B cell (primary cell): Measurements from ENCODE around the gene CADPS. TPM values are rescaled to one million over a fixed set of nuclear protein-coding genes. Genes with fewer than 3 reads are reported as not detected.
A peak's percentile ranks its signal among the peaks of the same experiment; 100 is the strongest.

Experiments
- ATAC-seq: fragments of 200-7000 bp; cut with Tn5 transposase; one replicate; pipeline ENCODE4 v1.10.0; 2021; ENCODE audit warnings: low read depth, mild to moderate bottlenecking, moderate number of reproducible peaks, moderate library complexity
- CTCF ChIA-PET: fragments of 350-600 bp; sonication (Branson Sonifier 250); formaldehyde crosslinking; loops from one replicate; lab custom pipeline; 2021; ENCODE audit warnings: antibody characterized with exemption, inconsistent platforms; lab: Charles Lee
- POLR2A ChIA-PET: fragments of 350-600 bp; sonication (Branson Sonifier 250); formaldehyde crosslinking; loops from one replicate; lab custom pipeline; 2021; ENCODE audit warnings: antibody characterized with exemption; lab: Charles Lee
- DNase-seq: peaks from one replicate; pipeline ENCODE4 v3.0.0; 2013
- H2AFZ ChIP-seq: 2 replicates; pipeline ENCODE4 v1.6.1; 2012; ENCODE audit warnings: mild to moderate bottlenecking, low read depth, low read length; ENCODE audit not compliant: insufficient read depth, poor library complexity, severe bottlenecking
- H3K27ac ChIP-seq, 2 donors: 1 replicate in 1 of 2; 2 replicates in 1 of 2; pipeline ENCODE4 v1.5.1; 2012 to 2013; ENCODE audit warnings: low read length in 2 of 2, mild to moderate bottlenecking in 2 of 2, moderate library complexity in 1 of 2
- H3K27me3 ChIP-seq, 4 experiments: fragments of 200-600 bp in 1 of 4; sonication (generic) in 1 of 4; replicated peaks in 1 of 4; 1 replicate in 2 of 4; 2 replicates in 2 of 4; pipeline versions ENCODE4 v1.6.1 to v1.7.0; 2013 to 2016; ENCODE audit warnings: low read length in 3 of 4, mild to moderate bottlenecking in 2 of 4, mixed read lengths in 1 of 4, moderate library complexity in 1 of 4; ENCODE audit not compliant: insufficient read depth in 4 of 4, control insufficient read depth in 3 of 4; ENCODE audit errors: control extremely low read depth in 1 of 4
- H3K36me3 ChIP-seq, 2 experiments: replicated peaks in 1 of 2; 1 replicate in 1 of 2; 2 replicates in 1 of 2; pipeline versions ENCODE4 v1.6.1 to v1.7.1; 2013; ENCODE audit warnings: low read length in 1 of 2; ENCODE audit not compliant: insufficient read depth in 2 of 2, control insufficient read depth in 1 of 2; ENCODE audit errors: control extremely low read depth in 1 of 2, extremely low read depth in 1 of 2
- H3K4me1 ChIP-seq, 2 donors: fragments of 200-600 bp in 1 of 2; sonication (generic) in 1 of 2; 1 replicate in 1 of 2; 2 replicates in 1 of 2; pipeline versions ENCODE4 v1.5.1 to v1.6.1; 2013 to 2017; ENCODE audit warnings: low read length in 2 of 2; ENCODE audit not compliant: control insufficient read depth in 2 of 2, insufficient read depth in 2 of 2
- H3K4me2 ChIP-seq: replicated peaks from 2 replicates; pipeline ENCODE3; 2012; ENCODE audit warnings: mild to moderate bottlenecking, low read depth, low read length; ENCODE audit not compliant: poor library complexity, severe bottlenecking
- H3K4me3 ChIP-seq, 5 experiments: fragments of 200-600 bp in 1 of 5; sonication (generic) in 1 of 5; 1 replicate in 3 of 5; 2 replicates in 2 of 5; pipeline versions ENCODE4 v1.5.1 to v1.7.0; 2011 to 2016; ENCODE audit warnings: low read length in 4 of 5, mild to moderate bottlenecking in 4 of 5, low read depth in 2 of 5, control low read depth in 1 of 5, moderate library complexity in 1 of 5; ENCODE audit not compliant: insufficient read depth in 1 of 5; ENCODE audit errors: control extremely low read depth in 1 of 5, extremely low read depth in 1 of 5
- H3K79me2 ChIP-seq: fragments of 200-600 bp; sonication (generic); one replicate; pipeline ENCODE4 v1.6.0; 2016; ENCODE audit warnings: low read length; ENCODE audit not compliant: control insufficient read depth, insufficient read depth
- H3K9ac ChIP-seq: fragments of 200-600 bp; sonication (generic); 2 replicates; pipeline ENCODE4 v1.6.1; 2017; ENCODE audit warnings: mild to moderate bottlenecking, low read length, moderate library complexity
- H3K9me3 ChIP-seq, 3 donors: one replicate each; pipeline versions ENCODE4 v1.6.1 to v1.7.1; 2013; ENCODE audit warnings: low read length in 2 of 3; ENCODE audit not compliant: control insufficient read depth in 2 of 3, insufficient read depth in 1 of 3; ENCODE audit errors: control extremely low read depth in 1 of 3
- H4K20me1 ChIP-seq: 2 replicates; pipeline ENCODE4 v1.6.0; 2012; ENCODE audit warnings: mild to moderate bottlenecking, low read length; ENCODE audit not compliant: insufficient read depth, control insufficient read depth, poor library complexity, severe bottlenecking
- H3K27ac Mint-ChIP-seq: one replicate; pipeline ENCODE4 v1.8.0; 2021; ENCODE audit warnings: mixed read lengths
- H3K27me3 Mint-ChIP-seq: one replicate; pipeline ENCODE4 v1.8.0; 2021; ENCODE audit warnings: mixed read lengths
- H3K4me1 Mint-ChIP-seq: one replicate; pipeline ENCODE4 v1.8.0; 2021; ENCODE audit warnings: mixed read lengths
- H3K4me3 Mint-ChIP-seq: one replicate; pipeline ENCODE4 v1.8.0; 2021; ENCODE audit warnings: mixed read lengths
- H3K9me3 Mint-ChIP-seq: one replicate; pipeline ENCODE4 v1.8.0; 2022; ENCODE audit warnings: mixed read lengths; ENCODE audit not compliant: insufficient read depth
- EZH2 ChIP-seq: IDR thresholded peaks from 2 replicates; pipeline ENCODE4 v1.6.1; 2012; ENCODE audit warnings: borderline replicate concordance, low read depth, mild to moderate bottlenecking, moderate library complexity, low read length; ENCODE audit not compliant: insufficient read depth, poor library complexity, severe bottlenecking
- WGBS: methylation state at CpG from one replicate; pipeline ENCODE4 v1.1.5; 2013; ENCODE audit warnings: missing lambda C conversion rate; ENCODE audit not compliant: insufficient coverage; 5-methylcytosine and 5-hydroxymethylcytosine counted together
- intact Hi-C: fragments of 100-400 bp; cut with micrococcal nuclease; formaldehyde crosslinking; loops from one replicate; pipeline ENCODE4 v1.10.0; 2022
- polyA plus RNA-seq: library from polyadenylated mRNA; depleted of rRNA; stranded (reverse); fragments of >200 nt; gene quantifications from 2 replicates; pipeline ENCODE4 v1.2.3, GENCODE V29; 2012
- total RNA-seq, 2 donors: library from RNA; stranded (reverse); fragments of 120-200 nt in 1 of 2; gene quantifications; 1 replicate in 1 of 2; 2 replicates in 1 of 2; pipeline versions ENCODE4 v1.2.3 to v1.2.4, GENCODE V29; 2013 to 2022
- TF ChIP-seq, protein P1 (sequence below): fragments of 200-600 bp; IDR thresholded peaks from one replicate; pipeline ENCODE4 v1.8.0; 2022; ENCODE audit warnings: antibody characterized with exemption, mild to moderate bottlenecking

The CADPS gene
- total and polyA plus RNA-seq, 2 donors (not counting 1 experiment from before 2014, with no cell fraction given), result 0.16 to 0.22 TPM

- Mint-ChIP-seq H3K27ac (no peak overlapping the region), H3K27me3 (no peaks in the 10 kb centered on the region), H3K4me1 (no peaks in the 10 kb centered on the region), H3K9me3 (no peaks in the 10 kb centered on the region), H3K4me3 (no peak overlapping the region)
- no peak overlapping the region for H3K9ac ChIP-seq
- intact Hi-C loops, result no loop called here
- no peak overlapping the region for H3K4me2 ChIP-seq
- DNase-seq (peak; percentile 23), ATAC-seq (no peak)
- H3K4me1 ChIP-seq, result no peaks in the 10 kb centered on the region
- H4K20me1 ChIP-seq, result no peaks in the 10 kb centered on the region
- H2AFZ ChIP-seq, result no peak overlapping the region
- TF ChIP-seq, protein P1, sequence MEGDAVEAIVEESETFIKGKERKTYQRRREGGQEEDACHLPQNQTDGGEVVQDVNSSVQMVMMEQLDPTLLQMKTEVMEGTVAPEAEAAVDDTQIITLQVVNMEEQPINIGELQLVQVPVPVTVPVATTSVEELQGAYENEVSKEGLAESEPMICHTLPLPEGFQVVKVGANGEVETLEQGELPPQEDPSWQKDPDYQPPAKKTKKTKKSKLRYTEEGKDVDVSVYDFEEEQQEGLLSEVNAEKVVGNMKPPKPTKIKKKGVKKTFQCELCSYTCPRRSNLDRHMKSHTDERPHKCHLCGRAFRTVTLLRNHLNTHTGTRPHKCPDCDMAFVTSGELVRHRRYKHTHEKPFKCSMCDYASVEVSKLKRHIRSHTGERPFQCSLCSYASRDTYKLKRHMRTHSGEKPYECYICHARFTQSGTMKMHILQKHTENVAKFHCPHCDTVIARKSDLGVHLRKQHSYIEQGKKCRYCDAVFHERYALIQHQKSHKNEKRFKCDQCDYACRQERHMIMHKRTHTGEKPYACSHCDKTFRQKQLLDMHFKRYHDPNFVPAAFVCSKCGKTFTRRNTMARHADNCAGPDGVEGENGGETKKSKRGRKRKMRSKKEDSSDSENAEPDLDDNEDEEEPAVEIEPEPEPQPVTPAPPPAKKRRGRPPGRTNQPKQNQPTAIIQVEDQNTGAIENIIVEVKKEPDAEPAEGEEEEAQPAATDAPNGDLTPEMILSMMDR, result peak; percentile 57
- TF ChIP-seq EZH2, result no peak
- H3K27me3 ChIP-seq, result no peaks in the 10 kb centered on the region
- no peaks in the 10 kb centered on the region for H3K79me2 ChIP-seq
- H3K9me3 ChIP-seq, result no peaks in the 10 kb centered on the region
- no peaks in the 10 kb centered on the region for H3K36me3 ChIP-seq
- H3K4me3 ChIP-seq, result no peak overlapping the region
- WGBS, result 60% methylated on average over 3 of the region's 5 CpGs
- H3K27ac ChIP-seq, result no peak overlapping the region
- POLR2A ChIA-PET, result no interaction called here
- CTCF ChIA-PET, result interaction anchor here (0.7 to 1.7 kb wide), 9 partner anchors 11 to 1197 kb away, joined by 3 to 5 read pairs (median 3); partner anchors contain the start of gene C3orf49
Observed at GRCh38 chr3:62622553-62623174, 252.6 kb downstream of the CADPS start.

GRCh38 chr3:62621925-62622324 is 253.3 kb downstream of the CADPS start:
- Mint-ChIP-seq H3K27ac (no peak overlapping the region), H3K4me1 (no peaks in the 10 kb centered on the region), H3K9me3 (no peaks in the 10 kb centered on the region), H3K4me3 (no peak overlapping the region), H3K27me3 (peaks cover 7% of the 10 kb centered on the region)
- ChIA-PET CTCF (interaction anchor here (0.7 to 1.7 kb wide), 7 partner anchors 12 to 1387 kb away, joined by 3 to 5 read pairs (median 3); partner anchors contain the start of gene C3orf49), POLR2A (no interaction called here)
- Histone ChIP-seq H3K9ac (no peak overlapping the region), H4K20me1 (no peaks in the 10 kb centered on the region), H3K4me2 (no peak overlapping the region), H3K4me1 (no peaks in the 10 kb centered on the region), H3K27me3 (no peaks in the 10 kb centered on the region), H3K27ac (no peak overlapping the region), H3K9me3 (no peaks in the 10 kb centered on the region), H3K4me3 (no peak overlapping the region), H3K79me2 (no peaks in the 10 kb centered on the region), H2AFZ (no peak overlapping the region), H3K36me3 (no peaks in the 10 kb centered on the region)
- ATAC-seq, result no peak
- 83% methylated on average over 3 of the region's 6 CpGs for WGBS
- no peak for DNase-seq
- TF ChIP-seq, protein P1, result no peak
- TF ChIP-seq EZH2, result no peak
- intact Hi-C loops, result no loop called here
